Psoas muscle (tissue), 8 donors: ENCODE data around the gene INSM1. TPM values are rescaled to one million over a fixed set of nuclear protein-coding genes. Genes with fewer than 3 reads are reported as not detected.

Experiments used
- ATAC-seq, 4 donors: fragments of 200-7000 bp; cut with Tn5 transposase; one replicate each; pipeline ENCODE4 v1.9.1; 2020; ENCODE audit warnings: moderate library complexity in 3 of 4, mild to moderate bottlenecking in 2 of 4
- DNase-seq, 2 donors: peaks; one replicate each; pipeline ENCODE4 v3.0.0-alpha.2; 2020
- H3K27ac ChIP-seq: fragments of 200-600 bp; one replicate; pipeline ENCODE4 v1.8.0; 2022
- H3K27me3 ChIP-seq, 3 donors: fragments of 200-600 bp in 1 of 3; one replicate each; pipeline versions ENCODE4 v1.6.1 to v1.8.0; 2013 to 2022; ENCODE audit warnings: low read length in 2 of 3, mild to moderate bottlenecking in 2 of 3, moderate library complexity in 1 of 3; ENCODE audit not compliant: insufficient read depth in 3 of 3
- H3K36me3 ChIP-seq, 2 donors: fragments of 200-600 bp in 1 of 2; one replicate each; pipeline versions ENCODE4 v1.6.1 to v1.8.0; 2013 to 2022; ENCODE audit warnings: low read depth in 1 of 2, mild to moderate bottlenecking in 1 of 2, moderate library complexity in 1 of 2; ENCODE audit not compliant: insufficient read depth in 1 of 2
- H3K4me1 ChIP-seq: fragments of 200-600 bp; one replicate; pipeline ENCODE4 v1.8.0; 2022
- H3K4me3 ChIP-seq: fragments of 200-600 bp; one replicate; pipeline ENCODE4 v1.8.0; 2022; ENCODE audit warnings: mild to moderate bottlenecking
- H3K9me3 ChIP-seq: fragments of 200-600 bp; one replicate; pipeline ENCODE4 v1.8.0; 2022
- CTCF ChIP-seq: fragments of 200-600 bp; IDR thresholded peaks from one replicate; pipeline ENCODE4 v1.8.0; 2022; ENCODE audit warnings: antibody characterized with exemption
- WGBS, 3 donors: extraction: QIAGEN DNeasy Blood & Tissue Kit; methylation state at CpG; one replicate each; pipeline versions ENCODE4 v1.1.6 to v1.1.7; 2013; 5-methylcytosine and 5-hydroxymethylcytosine counted together
- intact Hi-C, 2 donors: fragments of 100-400 bp; cut with DNase I; formaldehyde crosslinking; loops; one replicate each; pipeline versions ENCODE4 v1.11.0 to v1.14.2; 2022
- polyA plus RNA-seq, 3 donors: library from polyadenylated mRNA; stranded (reverse); fragments of 200-250 nt; gene quantifications; one replicate each; pipeline ENCODE4 v1.2.3, GENCODE V29; 2013
- total RNA-seq, 4 donors: library from RNA; stranded (reverse); fragmentation: NEBNext Ultra II Directional in 2 of 4; extraction: Animal tissue kit (Norgen Biotek cat#: 25700) in 2 of 4; gene quantifications; one replicate each; pipeline versions ENCODE4 v1.2.1 to v1.2.4, GENCODE V29; 2021 to 2023
- donor health status: healthy with polysubstance abuse.
- donor health status: DM: no; HTN: no; CAD: no; lungs with moderate emphysema.
- donor health status: Bipolar disorder and iron deficiency.
- donor health status: healthy.
- donor health status: DM: yes; HTN: yes; CAD: no.
- donor health status: DM: no; HTN: no; CAD: no.
- donor health status: DM: no; HTN: no; CAD: no.
- donor health status: DM: yes; HTN: yes; CAD: no.

Gene INSM1
- total and polyA plus RNA-seq, 7 donors = 0.08 TPM; not detected in 6

GRCh38 chr20:20414640-20415220, 46.8 kb downstream of the INSM1 start:
- intact Hi-C loops = no loop called here
- ATAC-seq (no peak), DNase-seq (no peak)
- WGBS, 3 donors = 66 to 80% (median 67%) methylated on average over 5 of the region's 5 CpGs
- Histone ChIP-seq H3K9me3 (no peaks in the 10 kb centered on the region), H3K4me3 (no peak overlapping the region), H3K27ac (no peak overlapping the region), H3K4me1 (no peaks in the 10 kb centered on the region), H3K36me3 (peaks cover 3 to 14% of the 10 kb centered on the region in 2 donors), H3K27me3 (no peaks in the 10 kb centered on the region)
- TF ChIP-seq CTCF = no peak

GRCh38 chr20:20415321-20415720, 47.4 kb downstream of the INSM1 start:
- intact Hi-C loops = no loop called here
- 94 to 100% (median 100%) methylated on average over 1 of the region's 1 CpG for WGBS, 3 donors
- Histone ChIP-seq H3K4me3 (no peak overlapping the region), H3K4me1 (no peaks in the 10 kb centered on the region), H3K36me3 (peaks cover 3 to 14% of the 10 kb centered on the region in 2 donors), H3K27ac (no peak overlapping the region), H3K9me3 (no peaks in the 10 kb centered on the region), H3K27me3 (no peaks in the 10 kb centered on the region)
- TF ChIP-seq CTCF = no peak
- ATAC-seq (no peak), DNase-seq (no peak)

GRCh38 chr20:20417876-20418676, 50.2 kb downstream of the INSM1 start:
- 89 to 96% (median 96%) methylated on average over 8 of the region's 8 CpGs for WGBS, 3 donors
- H3K36me3 ChIP-seq = peaks cover 3 to 18% of the 10 kb centered on the region in 2 donors
- no peak for ATAC-seq
- H3K27ac ChIP-seq = no peak overlapping the region
- no peaks in the 10 kb centered on the region for H3K27me3 ChIP-seq
- no peak for TF ChIP-seq CTCF
- no peak for DNase-seq
- H3K9me3 ChIP-seq = no peaks in the 10 kb centered on the region
- no peaks in the 10 kb centered on the region for H3K4me1 ChIP-seq
- no peak overlapping the region for H3K4me3 ChIP-seq
- intact Hi-C loops = no loop called here
